Activated T-helper 1 cell treated with anti-CD3 and anti-CD28 coated beads, Interleukin-12 subunit alpha, Interleukin-12 subunit beta, Interleukin-2, Interleukin-4 antibody, amounts not matched to agents 30 ng/mL and 10 ng/mL and 1 ng/mL, durations not matched to agents 14 hours and 24 hours and 36 hours (primary cell): Measurements from ENCODE around the gene PYM1. TPM values are rescaled to one million over a fixed set of nuclear protein-coding genes. Genes with fewer than 3 reads are reported as not detected.

Experiments used
- DNase-seq: peaks from one replicate; pipeline ENCODE4 v3.0.0; 2021; ENCODE audit warnings: low spot score
- H3K27ac Mint-ChIP-seq: one replicate; pipeline ENCODE4 v1.8.0; 2021; ENCODE audit warnings: mild to moderate bottlenecking, mixed read lengths
- H3K27me3 Mint-ChIP-seq: one replicate; pipeline ENCODE4 v1.8.0; 2022; ENCODE audit warnings: mild to moderate bottlenecking, moderate library complexity, mixed read lengths; ENCODE audit not compliant: insufficient read depth
- H3K36me3 Mint-ChIP-seq: one replicate; pipeline ENCODE4 v1.8.0; 2021; ENCODE audit warnings: low read depth, mixed read lengths
- H3K4me1 Mint-ChIP-seq: one replicate; pipeline ENCODE4 v1.8.0; 2021; ENCODE audit warnings: low read depth, mixed read lengths
- H3K4me3 Mint-ChIP-seq: one replicate; pipeline ENCODE4 v1.8.0; 2021; ENCODE audit warnings: mild to moderate bottlenecking, moderate library complexity, mixed read lengths
- H3K9me3 Mint-ChIP-seq: one replicate; pipeline ENCODE4 v1.8.0; 2021; ENCODE audit warnings: mixed read lengths
- intact Hi-C: fragments of 100-400 bp; cut with micrococcal nuclease; formaldehyde crosslinking; loops from one replicate; pipeline ENCODE4 v1.15.1; 2024
- total RNA-seq: library from RNA; stranded (reverse); gene quantifications from 2 replicates; pipeline ENCODE4 v1.2.3, GENCODE V29; 2022

The PYM1 gene
- total RNA-seq, 1 donor from 2014 or later: 40.5 TPM

GRCh38 chr12:55963760-55964159 is 36.1 kb upstream of the PYM1 start:
- Mint-ChIP-seq H3K36me3 (peaks cover 11% of the 10 kb centered on the region), H3K27ac (no peak overlapping the region), H3K9me3 (no peaks in the 10 kb centered on the region), H3K4me3 (no peak overlapping the region), H3K4me1 (peaks cover 34% of the 10 kb centered on the region), H3K27me3 (no peaks in the 10 kb centered on the region)
- intact Hi-C loops: no loop called here
- DNase-seq: no peak

- Mint-ChIP-seq H3K27me3 (no peaks in the 10 kb centered on the region), H3K4me3 (no peak overlapping the region), H3K36me3 (peaks cover 33% of the 10 kb centered on the region), H3K27ac (no peak overlapping the region), H3K9me3 (no peaks in the 10 kb centered on the region), H3K4me1 (no peaks in the 10 kb centered on the region)
- no peak for DNase-seq
- intact Hi-C loops: no loop called here
Measured at GRCh38 chr12:55957106-55957859, 29.6 kb upstream of the PYM1 start.

GRCh38 chr12:55955800-55956508 is 28.3 kb upstream of the PYM1 start:
- intact Hi-C loops: no loop called here
- H3K4me3 Mint-ChIP-seq: no peak overlapping the region

GRCh38 chr12:55955344-55955743 is 27.6 kb upstream of the PYM1 start:
- intact Hi-C loops: no loop called here
- no peak overlapping the region for H3K4me3 Mint-ChIP-seq
- DNase-seq: no peak
- H3K36me3 Mint-ChIP-seq: peaks cover 47% of the 10 kb centered on the region
- no peaks in the 10 kb centered on the region for H3K9me3 Mint-ChIP-seq
- H3K4me1 Mint-ChIP-seq: no peaks in the 10 kb centered on the region
- no peaks in the 10 kb centered on the region for H3K27me3 Mint-ChIP-seq
- H3K27ac Mint-ChIP-seq: no peak overlapping the region

More at GRCh38 chr12:55955800-55956508, 28.3 kb upstream of the PYM1 start:
- no peak for DNase-seq
- no peaks in the 10 kb centered on the region for H3K27me3 Mint-ChIP-seq
- H3K27ac Mint-ChIP-seq: peak overlapping the region; percentile 19
- H3K4me1 Mint-ChIP-seq: no peaks in the 10 kb centered on the region
- H3K36me3 Mint-ChIP-seq: peaks cover 47% of the 10 kb centered on the region
- H3K9me3 Mint-ChIP-seq: no peaks in the 10 kb centered on the region

- Mint-ChIP-seq H3K27me3 (no peaks in the 10 kb centered on the region), H3K4me3 (no peak overlapping the region), H3K4me1 (peaks cover 6% of the 10 kb centered on the region), H3K27ac (peak overlapping the region; percentile 75), H3K9me3 (no peaks in the 10 kb centered on the region), H3K36me3 (peaks cover 59% of the 10 kb centered on the region)
- DNase-seq: no peak
- intact Hi-C loops: no loop called here
Measured at GRCh38 chr12:55946553-55946952, 18.9 kb upstream of the PYM1 start.

GRCh38 chr12:55942577-55943136 is 15.0 kb upstream of the PYM1 start:
- intact Hi-C loops: no loop called here
- Mint-ChIP-seq H3K9me3 (no peaks in the 10 kb centered on the region), H3K27me3 (no peaks in the 10 kb centered on the region), H3K4me3 (no peak overlapping the region), H3K4me1 (peaks cover 37% of the 10 kb centered on the region), H3K27ac (peak overlapping the region; percentile 14), H3K36me3 (peaks cover 76% of the 10 kb centered on the region)
- no peak for DNase-seq

GRCh38 chr12:55942055-55942454 is 14.4 kb upstream of the PYM1 start:
- Mint-ChIP-seq H3K27ac (peak overlapping the region; percentile 16), H3K4me3 (no peak overlapping the region), H3K36me3 (peaks cover 77% of the 10 kb centered on the region), H3K9me3 (no peaks in the 10 kb centered on the region), H3K27me3 (no peaks in the 10 kb centered on the region), H3K4me1 (peaks cover 43% of the 10 kb centered on the region)
- no peak for DNase-seq
- intact Hi-C loops: no loop called here

GRCh38 chr12:55940065-55940732 is 12.5 kb upstream of the PYM1 start:
- peaks cover 83% of the 10 kb centered on the region for H3K36me3 Mint-ChIP-seq
- DNase-seq: peak; percentile 76
- peak overlapping the region; percentile 9 for H3K4me3 Mint-ChIP-seq
- peaks cover 56% of the 10 kb centered on the region for H3K4me1 Mint-ChIP-seq
- no peaks in the 10 kb centered on the region for H3K9me3 Mint-ChIP-seq
- intact Hi-C loops: loop anchor here (1.0 kb wide), 5 partner anchors 9 to 202 kb away; partner anchors contain the start of genes DGKA, GDF11, ORMDL2 and PYM1
- peak overlapping the region; percentile 18 for H3K27ac Mint-ChIP-seq
- H3K27me3 Mint-ChIP-seq: no peaks in the 10 kb centered on the region

- Mint-ChIP-seq H3K27me3 (no peaks in the 10 kb centered on the region), H3K36me3 (peaks cover 84% of the 10 kb centered on the region), H3K9me3 (no peaks in the 10 kb centered on the region), H3K27ac (peak overlapping the region; percentile 81), H3K4me3 (peak overlapping the region; percentile 46), H3K4me1 (peaks cover 68% of the 10 kb centered on the region)
- DNase-seq: no peak
- intact Hi-C loops: loop anchor here (10.0 kb wide), 1 partner anchor 1654 kb away; the partner anchor contains the start of genes CBX5 and HNRNPA1
Measured at GRCh38 chr12:55938826-55939501, 11.3 kb upstream of the PYM1 start.

- H3K27me3 Mint-ChIP-seq: no peaks in the 10 kb centered on the region
- intact Hi-C loops: loop anchor here (10.0 kb wide), 1 partner anchor 1653 kb away; the partner anchor contains the start of genes CBX5 and HNRNPA1
- H3K27ac Mint-ChIP-seq: peak overlapping the region; percentile 81
- H3K4me3 Mint-ChIP-seq: no peak overlapping the region
- H3K4me1 Mint-ChIP-seq: peaks cover 78% of the 10 kb centered on the region
- H3K9me3 Mint-ChIP-seq: no peaks in the 10 kb centered on the region
- DNase-seq: no peak
- H3K36me3 Mint-ChIP-seq: peaks cover 80% of the 10 kb centered on the region
Measured at GRCh38 chr12:55937981-55938380, 10.3 kb upstream of the PYM1 start.

- intact Hi-C loops: loop anchor here (10.0 kb wide), 1 partner anchor 1651 kb away; the partner anchor contains the start of genes CBX5 and HNRNPA1
- peaks cover 71% of the 10 kb centered on the region for H3K36me3 Mint-ChIP-seq
- peaks cover 84% of the 10 kb centered on the region for H3K4me1 Mint-ChIP-seq
Measured at GRCh38 chr12:55935738-55936151, 8.1 kb upstream of the PYM1 start.

GRCh38 chr12:55934773-55935172 is 7.1 kb upstream of the PYM1 start:
- Mint-ChIP-seq H3K27ac (peak overlapping the region; percentile 95), H3K4me1 (peaks cover 84% of the 10 kb centered on the region), H3K36me3 (peaks cover 62% of the 10 kb centered on the region), H3K9me3 (no peaks in the 10 kb centered on the region), H3K4me3 (peak overlapping the region; percentile 99), H3K27me3 (no peaks in the 10 kb centered on the region)
- no peak for DNase-seq
- intact Hi-C loops: loop anchor here (5.0 to 10.0 kb wide), 3 partner anchors 288 to 1650 kb away; partner anchors contain the start of genes CBX5, HNRNPA1, NABP2 and NEMP1

More at GRCh38 chr12:55935738-55936151, 8.1 kb upstream of the PYM1 start:
- Mint-ChIP-seq H3K4me3 (peak overlapping the region; percentile 99), H3K27me3 (no peaks in the 10 kb centered on the region), H3K27ac (peak overlapping the region; percentile 95), H3K9me3 (no peaks in the 10 kb centered on the region)
- DNase-seq: no peak
